ENCODE results near the gene SATB2.

GRCh38 chr2:199464606-199465352 is 7.0 kb upstream of the SATB2 start:
- TF ChIP-seq EZH2 (IDR thresholded peaks at IDR 0.05; ENCODE audit: low read length, unreplicated experiment) (no peak), CTCF (conservative IDR thresholded peaks at IDR 0.05; ENCODE audit: low read depth, low read length) (no peak)
